Prostate gland (tissue), 2 donors: ENCODE measurements around the gene AEN.

ENCODE experiments used
- POLR2A ChIP-seq: fragments of 450-650 bp; IDR thresholded peaks from one replicate; pipeline ENCODE4 v1.6.1; 2016; ENCODE audit warnings: antibody characterized with exemption, mild to moderate bottlenecking
- TF ChIP-seq, protein P1 (sequence below), 4 experiments: fragments of 200-600 bp in 2 of 4; fragments of 450-650 bp in 2 of 4; sonication (generic) in 2 of 4; IDR thresholded peaks; 1 replicate in 3 of 4; 2 replicates in 1 of 4; pipeline ENCODE4 v1.5.1; 2016 to 2019; ENCODE audit warnings: antibody characterized with exemption in 4 of 4, mild to moderate bottlenecking in 2 of 4, moderate library complexity in 2 of 4

- TF ChIP-seq, protein P1, sequence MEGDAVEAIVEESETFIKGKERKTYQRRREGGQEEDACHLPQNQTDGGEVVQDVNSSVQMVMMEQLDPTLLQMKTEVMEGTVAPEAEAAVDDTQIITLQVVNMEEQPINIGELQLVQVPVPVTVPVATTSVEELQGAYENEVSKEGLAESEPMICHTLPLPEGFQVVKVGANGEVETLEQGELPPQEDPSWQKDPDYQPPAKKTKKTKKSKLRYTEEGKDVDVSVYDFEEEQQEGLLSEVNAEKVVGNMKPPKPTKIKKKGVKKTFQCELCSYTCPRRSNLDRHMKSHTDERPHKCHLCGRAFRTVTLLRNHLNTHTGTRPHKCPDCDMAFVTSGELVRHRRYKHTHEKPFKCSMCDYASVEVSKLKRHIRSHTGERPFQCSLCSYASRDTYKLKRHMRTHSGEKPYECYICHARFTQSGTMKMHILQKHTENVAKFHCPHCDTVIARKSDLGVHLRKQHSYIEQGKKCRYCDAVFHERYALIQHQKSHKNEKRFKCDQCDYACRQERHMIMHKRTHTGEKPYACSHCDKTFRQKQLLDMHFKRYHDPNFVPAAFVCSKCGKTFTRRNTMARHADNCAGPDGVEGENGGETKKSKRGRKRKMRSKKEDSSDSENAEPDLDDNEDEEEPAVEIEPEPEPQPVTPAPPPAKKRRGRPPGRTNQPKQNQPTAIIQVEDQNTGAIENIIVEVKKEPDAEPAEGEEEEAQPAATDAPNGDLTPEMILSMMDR (IDR thresholded peaks at IDR 0.05), result no peak
- no peak for TF ChIP-seq POLR2A
These were observed 28.8 kb downstream of the AEN start for GRCh38 chr15:88649753-88650551.
